ENCODE results near the gene HCCS. TPM values are rescaled to one million over a fixed set of nuclear protein-coding genes. Genes with fewer than 3 reads are reported as not detected.

Gene HCCS
- total RNA-seq, 1 donor from 2014 or later = 39.2 TPM

DNA sequence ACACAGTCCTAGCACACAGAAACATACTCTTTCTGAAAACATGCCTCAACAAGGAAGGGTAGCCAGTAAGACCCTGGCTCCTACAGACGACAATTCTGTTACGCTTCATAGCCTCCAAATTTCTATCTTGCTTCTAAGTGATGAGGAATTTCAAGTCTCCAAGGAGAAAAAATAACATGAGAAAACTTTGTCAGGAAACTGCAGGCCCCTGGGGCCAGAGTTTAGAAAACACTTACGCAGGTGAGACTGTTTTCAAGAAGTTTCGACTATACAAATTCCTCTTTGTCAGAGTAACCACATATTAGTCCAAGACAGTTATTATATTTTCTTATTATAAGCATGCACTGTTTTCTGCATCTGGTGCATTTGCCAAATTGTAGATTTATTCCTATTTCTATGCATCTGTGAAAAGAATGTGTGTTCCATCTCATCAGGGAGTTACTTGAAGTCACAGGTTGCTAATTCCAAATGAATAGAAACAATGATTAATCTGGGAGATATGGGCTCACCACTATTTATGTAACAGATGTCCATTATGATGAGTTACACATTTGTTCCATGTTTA, 30.3 kb upstream of the HCCS start:
- H3K27ac Mint-ChIP-seq (ENCODE audit: unreplicated experiment) = no peak overlapping the region
- Histone ChIP-seq H3K79me2 (ENCODE audit: insufficient read depth, low read length) (no peaks in the 10 kb centered on the region), H3K27me3 (ENCODE audit: insufficient read depth, low read length) (no peaks in the 10 kb centered on the region), H3K36me3 (ENCODE audit: insufficient read depth, low read length) (no peaks in the 10 kb centered on the region), H3K9me3 (ENCODE audit: insufficient read depth, low read depth, low read length) (no peaks in the 10 kb centered on the region), H4K20me1 (ENCODE audit: insufficient read depth, low read length) (no peaks in the 10 kb centered on the region), H3K4me2 (ENCODE audit: low read length) (no peak overlapping the region), H3K4me3 (ENCODE audit: insufficient read depth, low read depth, low read length) (no peak overlapping the region), H3K9ac (ENCODE audit: low read length) (no peak overlapping the region), H2AFZ (ENCODE audit: low read depth, low read length) (no peak overlapping the region), H3K27ac (ENCODE audit: low read depth, low read length) (no peak overlapping the region), H3K4me1 (ENCODE audit: insufficient read depth, low read length) (no peaks in the 10 kb centered on the region)
- FAIRE-seq (no peak), DNase-seq (ENCODE audit: low read depth) (no peak)
- no peaks in the 10 kb centered on the region for H3K27me3 Mint-ChIP-seq (ENCODE audit: low read depth, unreplicated experiment)
- H3K4me1 Mint-ChIP-seq (ENCODE audit: low read depth, unreplicated experiment) = peaks cover 3% of the 10 kb centered on the region
- no peak for TF ChIP-seq EZH2 (IDR thresholded peaks at IDR 0.05; ENCODE audit: insufficient read depth, low read length)
- TF ChIP-seq, protein P1, sequence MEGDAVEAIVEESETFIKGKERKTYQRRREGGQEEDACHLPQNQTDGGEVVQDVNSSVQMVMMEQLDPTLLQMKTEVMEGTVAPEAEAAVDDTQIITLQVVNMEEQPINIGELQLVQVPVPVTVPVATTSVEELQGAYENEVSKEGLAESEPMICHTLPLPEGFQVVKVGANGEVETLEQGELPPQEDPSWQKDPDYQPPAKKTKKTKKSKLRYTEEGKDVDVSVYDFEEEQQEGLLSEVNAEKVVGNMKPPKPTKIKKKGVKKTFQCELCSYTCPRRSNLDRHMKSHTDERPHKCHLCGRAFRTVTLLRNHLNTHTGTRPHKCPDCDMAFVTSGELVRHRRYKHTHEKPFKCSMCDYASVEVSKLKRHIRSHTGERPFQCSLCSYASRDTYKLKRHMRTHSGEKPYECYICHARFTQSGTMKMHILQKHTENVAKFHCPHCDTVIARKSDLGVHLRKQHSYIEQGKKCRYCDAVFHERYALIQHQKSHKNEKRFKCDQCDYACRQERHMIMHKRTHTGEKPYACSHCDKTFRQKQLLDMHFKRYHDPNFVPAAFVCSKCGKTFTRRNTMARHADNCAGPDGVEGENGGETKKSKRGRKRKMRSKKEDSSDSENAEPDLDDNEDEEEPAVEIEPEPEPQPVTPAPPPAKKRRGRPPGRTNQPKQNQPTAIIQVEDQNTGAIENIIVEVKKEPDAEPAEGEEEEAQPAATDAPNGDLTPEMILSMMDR (IDR thresholded peaks at IDR 0.05; ENCODE audit: insufficient read depth, low read depth, low read length) = no peak
- H3K9me3 Mint-ChIP-seq (ENCODE audit: unreplicated experiment) = peaks cover 2% of the 10 kb centered on the region
- no peak overlapping the region for H3K4me3 Mint-ChIP-seq (ENCODE audit: unreplicated experiment)
- H3K36me3 Mint-ChIP-seq (ENCODE audit: low read depth, unreplicated experiment) = no peaks in the 10 kb centered on the region

DNA sequence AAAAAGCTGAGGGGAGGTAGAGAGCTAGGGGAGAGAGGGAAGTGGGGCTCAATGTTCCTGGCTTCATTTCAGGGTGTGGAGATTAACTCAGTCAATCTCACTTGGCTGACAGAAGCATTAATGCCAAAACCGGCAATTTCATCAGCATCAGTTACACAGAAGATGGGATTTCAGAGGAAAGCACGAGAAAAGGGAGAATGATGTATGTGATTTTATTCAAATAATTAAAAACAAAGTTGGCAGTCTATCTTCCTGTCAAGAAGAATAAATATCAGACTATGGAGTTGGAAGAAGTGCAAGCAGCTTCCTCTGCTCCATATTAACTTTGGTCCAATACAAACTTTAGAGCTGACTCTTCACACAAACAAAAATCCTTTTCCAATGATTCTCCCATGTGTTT, 29.6 kb upstream of the HCCS start:
- Mint-ChIP-seq H3K27me3 (ENCODE audit: low read depth, unreplicated experiment) (no peaks in the 10 kb centered on the region), H3K36me3 (ENCODE audit: low read depth, unreplicated experiment) (no peaks in the 10 kb centered on the region), H3K4me1 (ENCODE audit: low read depth, unreplicated experiment) (peaks cover 3% of the 10 kb centered on the region), H3K4me3 (ENCODE audit: unreplicated experiment) (no peak overlapping the region), H3K9me3 (ENCODE audit: unreplicated experiment) (no peaks in the 10 kb centered on the region), H3K27ac (ENCODE audit: unreplicated experiment) (no peak overlapping the region)
- FAIRE-seq (peak; percentile 76), DNase-seq (ENCODE audit: low read depth) (no peak)
- no peak for TF ChIP-seq EZH2 (IDR thresholded peaks at IDR 0.05; ENCODE audit: insufficient read depth, low read length)
- TF ChIP-seq, protein P1 (IDR thresholded peaks at IDR 0.05; ENCODE audit: insufficient read depth, low read depth, low read length) = no peak
- no peak overlapping the region for H3K4me3 ChIP-seq (ENCODE audit: insufficient read depth, low read depth, low read length)
- H3K27ac ChIP-seq (ENCODE audit: low read depth, low read length) = no peak overlapping the region
- H3K9ac ChIP-seq (ENCODE audit: low read length) = no peak overlapping the region
- H4K20me1 ChIP-seq (ENCODE audit: insufficient read depth, low read length) = no peaks in the 10 kb centered on the region
- no peaks in the 10 kb centered on the region for H3K79me2 ChIP-seq (ENCODE audit: insufficient read depth, low read length)
- H3K9me3 ChIP-seq (ENCODE audit: insufficient read depth, low read depth, low read length) = no peaks in the 10 kb centered on the region
- H3K27me3 ChIP-seq (ENCODE audit: insufficient read depth, low read length) = no peaks in the 10 kb centered on the region
- H3K4me2 ChIP-seq (ENCODE audit: low read length) = no peak overlapping the region
- no peaks in the 10 kb centered on the region for H3K36me3 ChIP-seq (ENCODE audit: insufficient read depth, low read length)
- no peak overlapping the region for H2AFZ ChIP-seq (ENCODE audit: low read depth, low read length)
- H3K4me1 ChIP-seq (ENCODE audit: insufficient read depth, low read length) = no peaks in the 10 kb centered on the region

DNA sequence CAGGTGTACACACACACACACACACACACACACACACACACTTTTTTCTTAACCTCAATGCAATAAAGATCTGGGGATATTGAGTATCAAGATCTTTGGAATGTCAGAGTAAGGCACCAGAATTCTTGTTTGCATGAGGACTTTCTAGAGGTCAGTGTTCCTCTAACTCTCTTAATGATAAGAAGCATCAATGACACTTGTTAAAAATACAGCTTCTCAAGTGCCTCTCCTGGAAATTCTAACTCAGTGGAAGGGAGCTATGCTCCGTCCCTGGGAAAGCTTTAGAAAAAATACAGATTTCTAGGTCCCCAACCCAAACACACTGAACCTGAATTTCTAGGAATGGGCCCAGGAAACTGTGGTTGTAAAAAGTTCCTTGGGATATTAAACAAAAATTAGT, 25.8 kb upstream of the HCCS start:
- H3K9ac ChIP-seq (ENCODE audit: low read length) = no peak overlapping the region
- H3K4me1 ChIP-seq (ENCODE audit: insufficient read depth, low read length) = no peaks in the 10 kb centered on the region
- no peaks in the 10 kb centered on the region for H3K36me3 Mint-ChIP-seq (ENCODE audit: low read depth, unreplicated experiment)
- no peak overlapping the region for H3K4me2 ChIP-seq (ENCODE audit: low read length)
- no peaks in the 10 kb centered on the region for H3K27me3 Mint-ChIP-seq (ENCODE audit: low read depth, unreplicated experiment)
- no peaks in the 10 kb centered on the region for H4K20me1 ChIP-seq (ENCODE audit: insufficient read depth, low read length)
- no peak overlapping the region for H2AFZ ChIP-seq (ENCODE audit: low read depth, low read length)
- H3K4me3 ChIP-seq (ENCODE audit: insufficient read depth, low read depth, low read length) = no peak overlapping the region
- DNase-seq (ENCODE audit: low read depth) = no peak
- no peak overlapping the region for H3K4me3 Mint-ChIP-seq (ENCODE audit: unreplicated experiment)
- TF ChIP-seq, protein P1 (IDR thresholded peaks at IDR 0.05; ENCODE audit: insufficient read depth, low read depth, low read length) = no peak
- no peak for TF ChIP-seq EZH2 (IDR thresholded peaks at IDR 0.05; ENCODE audit: insufficient read depth, low read length)
- no peaks in the 10 kb centered on the region for H3K4me1 Mint-ChIP-seq (ENCODE audit: low read depth, unreplicated experiment)
- no peaks in the 10 kb centered on the region for H3K79me2 ChIP-seq (ENCODE audit: insufficient read depth, low read length)
- no peak overlapping the region for H3K27ac ChIP-seq (ENCODE audit: low read depth, low read length)
- peaks cover 5% of the 10 kb centered on the region for H3K9me3 Mint-ChIP-seq (ENCODE audit: unreplicated experiment)
- H3K9me3 ChIP-seq (ENCODE audit: insufficient read depth, low read depth, low read length) = no peaks in the 10 kb centered on the region
- FAIRE-seq = no peak
- H3K27ac Mint-ChIP-seq (ENCODE audit: unreplicated experiment) = no peak overlapping the region
- H3K27me3 ChIP-seq (ENCODE audit: insufficient read depth, low read length) = no peaks in the 10 kb centered on the region
- H3K36me3 ChIP-seq (ENCODE audit: insufficient read depth, low read length) = no peaks in the 10 kb centered on the region

All from astrocyte (in vitro differentiated cells and primary cell).